Anterior cingulate cortex (tissue), 58 donors: Measurements from ENCODE around the gene SWI5.

ENCODE experiments used
- DNase-seq, 58 donors: peaks; one replicate each; lab custom pipeline; 2025; lab: John Stamatoyannopoulos, UW

The SWI5 gene

DNA sequence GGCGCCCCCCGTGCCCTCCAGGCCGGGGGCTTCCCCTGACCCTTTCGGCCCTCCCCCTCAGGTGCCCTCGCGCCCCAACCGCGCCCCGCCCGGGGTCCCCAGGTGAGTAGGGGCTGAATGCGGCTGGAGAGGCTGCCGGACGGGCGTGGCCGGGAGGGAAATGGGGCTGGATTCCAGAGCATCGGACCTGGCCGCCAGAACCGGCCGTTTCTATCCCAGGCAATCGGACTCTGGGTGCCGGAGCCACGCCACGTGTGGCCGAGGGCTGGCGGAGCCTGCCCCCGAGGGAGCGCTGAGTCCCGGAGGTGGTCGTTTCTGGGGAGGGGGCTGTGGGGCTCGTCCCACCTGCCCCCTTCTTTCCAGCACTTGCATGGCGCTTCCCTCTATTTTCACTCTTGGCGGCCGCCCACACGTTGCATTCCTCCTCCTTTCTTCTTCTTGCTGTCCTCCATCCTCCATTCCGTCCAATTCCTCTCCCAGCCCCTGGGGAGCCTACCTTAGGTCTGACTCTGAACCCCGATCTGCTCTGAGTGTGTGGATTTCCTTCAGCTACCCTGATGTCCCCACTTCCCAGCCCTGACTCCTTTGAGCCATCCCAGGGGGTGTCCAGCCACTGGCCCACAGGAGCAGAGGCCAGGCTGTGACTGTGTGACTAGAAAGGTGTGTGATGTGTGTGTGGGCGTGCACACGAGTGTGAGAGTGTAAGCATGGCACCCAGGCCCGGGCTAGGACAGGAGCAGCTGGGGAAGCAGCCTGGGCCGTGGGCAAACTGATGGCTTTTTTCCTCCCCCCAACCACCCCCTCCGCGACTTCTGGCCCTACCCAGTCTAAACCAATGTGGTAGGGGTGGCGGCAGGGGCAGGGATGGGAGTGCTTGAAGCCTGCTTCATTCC, 25.0 kb upstream of the SWI5 start:
- no peak for DNase-seq

DNA sequence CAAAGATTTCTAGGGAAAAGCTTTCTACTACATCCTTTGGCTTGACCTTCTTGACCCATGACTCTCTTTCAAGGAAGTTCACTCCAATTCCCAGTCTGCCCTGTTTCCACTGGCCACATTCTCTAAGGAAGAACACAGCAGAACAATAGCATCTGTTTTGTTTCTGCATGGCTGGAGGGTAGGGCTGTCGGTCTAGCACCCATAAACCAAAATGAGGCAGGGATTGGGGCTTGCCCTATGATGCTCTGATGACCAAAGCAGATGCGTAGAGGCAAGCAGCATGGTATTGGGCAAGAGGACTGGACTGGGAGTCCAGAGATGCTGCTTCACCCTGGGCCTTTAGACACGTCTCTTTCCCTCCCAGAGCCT, 24.4 kb upstream of the SWI5 start:
- DNase-seq = no peak

DNA sequence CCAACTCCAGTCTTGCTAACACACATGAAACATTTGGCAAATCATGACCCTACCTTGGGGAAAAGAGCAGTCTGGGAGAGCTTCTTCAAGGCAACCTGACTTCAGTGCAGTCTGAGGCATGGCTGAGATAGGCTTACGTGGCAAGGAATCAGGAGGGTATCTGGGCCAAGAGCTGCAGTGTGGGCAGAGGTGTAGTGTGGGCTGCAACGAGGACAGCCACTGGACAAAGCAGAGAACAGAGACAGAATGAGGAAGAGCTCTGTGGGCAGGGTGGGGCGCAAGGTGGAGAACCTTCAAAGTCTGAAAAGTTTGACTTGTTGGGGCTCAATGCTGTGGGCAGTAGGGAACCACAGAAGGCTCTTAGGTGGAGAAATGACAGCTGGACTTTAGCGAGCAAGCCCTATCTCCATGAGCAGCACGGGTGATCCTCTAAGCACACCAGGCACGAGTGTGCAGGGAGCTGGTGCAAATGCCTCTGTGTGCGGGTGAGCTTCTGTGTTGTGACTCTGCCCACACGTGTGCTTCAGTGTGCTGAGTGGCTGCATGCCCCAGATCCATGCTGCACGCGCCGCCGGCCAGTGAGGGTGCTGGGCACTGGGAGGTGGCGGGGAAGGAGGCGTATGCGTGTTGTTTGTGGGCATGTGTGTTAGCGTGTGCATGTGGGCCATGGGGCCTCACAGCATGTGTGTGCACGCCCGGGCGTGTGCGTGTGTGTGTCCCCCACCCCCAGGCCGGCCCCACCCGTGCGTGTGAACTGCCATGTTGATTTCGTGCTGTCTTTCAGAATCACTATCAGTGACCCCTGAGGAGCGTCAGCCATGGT, 23.5 kb upstream of the SWI5 start:
- DNase-seq = peak in 3 of 58 donors; percentile 20 to 61 (median 31)

DNA sequence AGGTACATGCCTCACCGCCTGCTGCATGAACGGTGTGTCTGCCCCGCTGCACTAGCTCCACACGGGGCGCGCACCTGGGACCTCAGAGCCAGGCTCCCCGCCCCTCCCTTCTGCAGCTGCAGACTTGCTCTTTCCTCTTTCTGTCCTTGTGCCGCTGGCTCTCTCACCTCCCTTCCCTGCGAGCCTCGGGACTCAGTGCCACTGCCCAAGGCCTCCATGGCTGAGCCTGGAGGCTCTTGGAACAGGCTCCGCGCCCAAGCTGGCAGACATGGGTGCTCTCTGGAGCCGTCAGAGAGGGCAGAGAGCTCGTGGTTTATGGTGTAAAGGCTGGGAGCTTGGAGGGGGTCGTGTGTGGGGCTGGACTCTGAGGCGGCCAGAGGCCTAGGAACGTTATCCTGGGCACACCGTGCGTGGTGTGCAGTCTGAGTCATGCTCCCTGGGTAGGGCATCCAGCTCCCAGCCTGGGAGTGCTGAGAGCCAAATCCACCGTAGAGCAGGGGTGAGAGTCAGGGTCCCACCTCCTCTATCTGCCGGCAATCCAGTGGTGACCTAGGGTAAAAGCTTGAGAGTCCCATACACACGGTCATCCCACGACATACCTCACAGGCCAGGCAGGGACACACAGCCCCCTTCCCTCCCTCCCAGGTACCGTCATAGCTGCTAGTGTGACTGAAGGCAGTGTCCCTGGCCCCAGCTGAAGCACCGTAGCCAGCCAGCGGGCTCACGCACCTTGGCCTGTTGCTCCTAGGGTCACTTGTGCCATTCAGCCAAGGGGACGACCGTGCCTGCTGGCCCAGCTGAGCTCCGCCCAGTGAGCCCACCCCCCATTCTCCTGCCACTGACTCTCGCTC, 22.7 kb upstream of the SWI5 start:
- DNase-seq = no peak

DNA sequence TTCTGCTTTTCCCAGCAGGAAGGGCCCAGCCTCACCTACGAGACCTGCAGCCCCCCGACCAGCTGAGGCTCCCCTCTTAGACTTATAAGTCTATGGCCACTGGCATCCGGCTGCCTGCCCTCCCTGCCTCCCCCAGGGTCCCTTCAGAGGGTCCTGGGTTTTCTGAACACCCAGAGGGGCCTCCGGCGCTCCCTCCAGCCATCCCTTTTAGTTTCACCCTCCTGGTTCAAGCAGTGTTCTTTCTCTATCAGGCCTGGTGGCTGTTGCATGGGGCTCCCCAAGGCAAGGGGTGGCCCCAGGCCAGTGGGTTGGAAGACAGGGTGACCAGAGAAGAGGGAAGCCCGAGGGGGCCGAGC, 22.1 kb upstream of the SWI5 start:
- DNase-seq = no peak

DNA sequence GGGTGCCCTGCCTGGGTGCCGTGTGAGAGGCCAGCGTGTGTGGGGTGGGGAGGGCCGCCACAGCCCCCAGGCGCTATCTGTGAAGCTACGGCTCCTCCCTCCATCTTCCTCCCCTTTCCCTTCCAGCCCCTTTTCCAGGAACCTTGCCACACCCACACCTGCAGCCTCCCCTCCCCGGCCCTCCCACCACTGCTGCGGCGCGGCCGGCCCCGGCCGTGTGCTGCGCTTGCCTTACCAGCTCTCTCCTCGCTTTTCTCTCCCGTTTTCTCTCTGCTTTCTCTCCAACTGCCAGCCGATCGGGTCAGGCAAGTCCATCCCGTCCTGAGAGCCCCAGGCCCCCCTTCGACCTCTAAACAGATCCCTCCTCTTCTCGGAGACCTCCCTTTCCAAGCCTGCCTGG, 21.7 kb upstream of the SWI5 start:
- no peak for DNase-seq

DNA sequence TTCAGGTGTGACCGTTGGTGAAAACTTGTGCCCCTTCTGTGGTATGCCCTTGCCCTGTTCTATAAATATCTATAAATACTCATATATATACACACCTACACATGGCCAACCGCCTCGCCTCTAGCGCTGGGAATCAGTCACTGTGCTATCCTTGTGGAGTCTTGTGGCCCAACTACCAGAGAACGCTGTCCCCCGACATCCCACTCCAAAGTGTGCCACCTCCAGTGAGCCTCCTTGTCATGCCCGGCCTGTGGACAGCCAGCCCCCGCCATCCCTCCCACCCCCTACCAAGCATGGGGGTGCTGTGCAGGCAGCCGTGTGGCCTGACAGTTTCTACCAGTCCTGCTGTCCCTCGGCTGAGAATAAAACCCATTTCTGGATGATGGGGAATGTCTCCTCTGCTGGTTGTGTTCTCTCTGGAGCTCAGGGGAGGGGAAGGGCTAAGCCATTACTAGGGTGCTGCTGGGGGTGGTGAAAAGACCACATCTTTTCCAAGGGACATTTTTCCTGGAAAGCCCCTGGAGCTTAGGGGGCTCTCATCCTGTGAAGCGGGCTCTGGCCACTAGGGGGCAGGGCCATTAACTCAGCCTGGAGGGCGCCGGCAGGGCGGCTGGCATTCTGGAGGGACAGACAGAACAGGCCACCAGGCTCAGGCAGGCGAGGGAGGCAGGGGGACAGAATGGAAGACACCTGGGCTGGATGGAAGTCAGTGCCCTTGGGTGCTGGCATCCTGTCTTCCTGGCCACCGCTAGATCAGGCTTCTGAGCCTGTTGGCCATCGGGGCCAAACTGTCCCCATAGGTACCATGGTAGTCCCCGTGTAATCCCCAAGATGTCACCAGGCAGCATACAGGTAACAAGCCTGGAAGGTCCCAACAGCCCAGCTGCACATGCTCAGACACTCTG, 21.0 kb upstream of the SWI5 start:
- DNase-seq = peak in 30 of 58 donors; percentile 12 to 69 (median 35)

DNA sequence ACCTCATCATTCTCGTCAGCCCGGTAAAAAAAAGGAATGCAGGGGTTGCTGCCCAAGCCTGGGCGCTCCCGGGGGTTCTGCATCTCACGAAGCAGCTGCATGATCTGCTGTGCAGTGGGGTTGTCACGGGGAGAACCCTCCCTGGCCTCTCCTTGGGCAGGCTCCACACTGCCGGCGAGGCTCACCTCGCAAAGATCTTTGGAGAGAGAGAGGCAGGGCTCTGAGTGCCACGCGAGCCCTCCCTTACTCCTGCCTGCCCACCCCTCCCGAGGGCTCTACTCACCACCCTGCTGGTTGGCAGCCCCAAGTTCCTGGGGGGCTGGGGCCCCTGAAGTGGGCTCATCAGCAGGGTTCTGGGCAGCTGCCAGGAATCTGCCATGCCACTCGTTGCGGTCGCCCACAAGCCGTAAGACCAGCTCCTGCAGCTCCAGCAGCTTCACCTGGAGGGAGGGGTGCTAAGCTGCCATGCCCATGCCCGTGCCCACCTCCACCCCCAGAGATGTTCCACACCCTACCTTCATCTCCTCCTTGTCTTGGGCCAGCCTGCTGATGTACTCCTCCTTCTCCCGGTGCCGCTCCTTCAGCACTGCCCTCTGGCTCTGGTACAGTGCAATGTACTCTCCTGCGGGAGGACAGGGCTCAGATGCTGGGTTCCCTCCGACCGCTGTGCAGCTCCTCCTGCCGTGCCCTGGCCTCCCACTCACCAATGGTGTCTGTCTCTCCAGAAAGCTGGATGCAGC, 18.8 kb upstream of the SWI5 start:
- peak in 1 of 58 donors; percentile 28 for DNase-seq

DNA sequence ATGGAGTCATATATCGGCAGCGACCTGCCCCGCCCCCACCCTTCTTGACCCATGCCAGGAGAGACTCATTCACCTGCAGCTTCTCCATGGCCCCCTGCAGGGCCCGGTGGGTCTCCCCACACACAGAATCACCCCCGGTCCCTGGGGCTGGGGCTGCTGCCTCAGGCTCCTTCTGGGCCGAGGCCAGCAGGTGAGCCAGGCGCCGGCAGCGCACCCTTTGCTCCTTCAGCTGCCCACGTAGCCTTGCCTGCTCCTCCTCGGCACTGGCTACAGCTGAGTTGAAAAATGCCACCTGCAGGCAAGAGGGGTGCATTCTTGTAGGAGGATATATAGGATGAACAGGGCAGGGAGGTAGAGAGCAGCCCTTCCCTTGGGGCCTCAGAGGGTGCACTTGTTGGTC, 18.2 kb upstream of the SWI5 start:
- no peak for DNase-seq

DNA sequence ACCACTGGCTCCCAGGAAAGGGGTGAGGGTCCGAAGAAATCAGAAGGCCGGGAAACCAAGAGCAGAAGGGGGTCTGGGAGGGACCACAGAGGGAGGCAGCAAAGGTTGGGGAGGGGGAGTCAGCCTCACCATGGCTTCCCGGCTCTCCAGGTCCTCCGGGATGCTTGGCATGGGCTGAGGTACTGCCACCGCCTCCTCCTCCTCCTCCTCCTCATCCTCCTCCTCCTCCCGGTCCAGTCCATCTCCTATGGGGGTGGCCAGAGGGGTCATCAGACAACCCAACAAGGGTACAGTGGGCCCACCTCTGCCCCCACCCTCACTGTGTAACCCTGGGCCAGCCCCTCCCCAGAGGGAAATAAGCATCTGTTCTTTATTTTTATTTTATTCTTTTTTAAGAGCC, 17.8 kb upstream of the SWI5 start:
- no peak for DNase-seq

DNA sequence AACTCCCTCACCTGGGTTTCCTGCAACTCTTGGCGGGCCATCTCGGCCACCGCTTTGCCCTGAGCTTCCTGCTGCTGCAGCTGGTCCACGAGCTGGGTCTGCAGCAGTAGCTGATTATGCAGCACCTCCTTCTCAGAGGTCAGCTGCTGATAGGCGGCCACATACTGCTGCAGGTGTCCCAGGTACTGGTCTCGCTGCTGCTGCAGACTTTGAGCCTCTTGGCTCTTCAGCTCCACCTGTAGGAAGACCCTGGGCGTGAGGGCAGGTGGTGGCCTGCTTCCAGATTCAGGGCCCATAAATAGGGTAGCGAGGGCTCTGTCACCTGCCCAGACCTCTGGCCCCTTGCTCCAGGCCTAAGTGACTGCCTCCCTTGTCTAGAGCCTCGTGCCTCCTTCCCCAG, 16.9 kb upstream of the SWI5 start:
- no peak for DNase-seq

DNA sequence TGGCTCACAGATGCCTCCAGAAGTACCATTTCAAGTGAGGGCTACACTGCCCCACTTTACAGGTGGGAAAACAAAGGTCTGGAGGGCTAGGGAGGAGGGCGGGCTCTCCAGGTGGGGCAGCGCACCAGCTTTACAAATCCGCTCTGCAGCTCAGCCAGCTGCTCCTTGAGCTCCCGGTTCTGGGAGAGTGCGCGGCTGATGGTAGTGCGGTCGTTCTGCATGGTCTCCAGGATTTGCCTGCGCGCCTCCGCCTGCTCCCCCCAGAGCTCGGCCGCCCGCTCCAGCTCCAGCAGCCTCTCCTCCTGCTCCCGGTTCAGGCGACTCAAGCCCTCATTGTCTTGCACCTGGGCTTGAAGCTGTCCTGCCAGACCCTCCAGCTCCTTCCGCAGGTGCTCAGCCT, 15.7 kb upstream of the SWI5 start:
- DNase-seq = no peak

DNA sequence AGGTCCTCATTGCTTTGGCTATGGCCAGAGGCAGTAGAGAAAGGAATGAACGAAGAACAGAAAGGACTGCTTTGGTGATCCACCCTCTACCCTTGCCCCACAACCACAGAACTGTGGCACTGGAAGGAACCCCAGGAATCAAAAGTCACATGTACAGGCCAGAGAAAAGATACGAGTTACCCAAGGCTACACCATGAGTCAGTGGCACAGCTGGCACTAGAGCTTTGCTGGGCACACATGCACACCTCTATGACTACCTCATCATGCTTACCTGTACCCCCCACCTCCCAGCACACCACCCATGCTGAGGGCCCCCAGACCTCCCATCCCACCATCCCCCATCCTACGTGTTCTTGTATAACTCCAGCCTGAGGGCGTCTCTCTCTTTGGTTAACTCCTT, 13.4 kb upstream of the SWI5 start:
- DNase-seq = no peak

DNA sequence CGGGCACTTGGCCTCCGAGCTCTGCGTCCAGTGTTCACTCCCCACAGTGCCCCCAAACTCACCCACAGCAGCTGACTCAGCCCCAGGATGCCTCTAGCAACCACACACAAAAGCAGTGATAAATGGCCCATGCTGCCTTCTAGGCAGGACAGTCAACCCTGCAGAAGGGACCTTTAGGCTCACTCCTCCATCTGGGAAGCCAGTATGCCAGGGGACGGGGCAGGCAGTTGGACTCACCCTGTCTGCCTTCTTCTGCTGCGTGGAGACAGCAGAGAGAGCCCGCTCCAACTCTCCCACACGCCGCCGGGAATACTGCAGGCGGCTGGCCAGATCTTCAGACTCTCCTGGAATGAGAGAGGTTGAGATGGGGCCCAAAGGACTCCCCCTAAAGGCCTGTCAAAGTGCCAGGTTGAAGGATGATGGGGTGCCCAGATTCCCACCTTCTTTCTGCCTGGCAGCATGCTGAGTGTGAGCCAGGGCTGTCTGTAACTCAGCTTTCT, 10.7 kb upstream of the SWI5 start:
- DNase-seq = peak in 3 of 58 donors; percentile 6 to 42 (median 24)

DNA sequence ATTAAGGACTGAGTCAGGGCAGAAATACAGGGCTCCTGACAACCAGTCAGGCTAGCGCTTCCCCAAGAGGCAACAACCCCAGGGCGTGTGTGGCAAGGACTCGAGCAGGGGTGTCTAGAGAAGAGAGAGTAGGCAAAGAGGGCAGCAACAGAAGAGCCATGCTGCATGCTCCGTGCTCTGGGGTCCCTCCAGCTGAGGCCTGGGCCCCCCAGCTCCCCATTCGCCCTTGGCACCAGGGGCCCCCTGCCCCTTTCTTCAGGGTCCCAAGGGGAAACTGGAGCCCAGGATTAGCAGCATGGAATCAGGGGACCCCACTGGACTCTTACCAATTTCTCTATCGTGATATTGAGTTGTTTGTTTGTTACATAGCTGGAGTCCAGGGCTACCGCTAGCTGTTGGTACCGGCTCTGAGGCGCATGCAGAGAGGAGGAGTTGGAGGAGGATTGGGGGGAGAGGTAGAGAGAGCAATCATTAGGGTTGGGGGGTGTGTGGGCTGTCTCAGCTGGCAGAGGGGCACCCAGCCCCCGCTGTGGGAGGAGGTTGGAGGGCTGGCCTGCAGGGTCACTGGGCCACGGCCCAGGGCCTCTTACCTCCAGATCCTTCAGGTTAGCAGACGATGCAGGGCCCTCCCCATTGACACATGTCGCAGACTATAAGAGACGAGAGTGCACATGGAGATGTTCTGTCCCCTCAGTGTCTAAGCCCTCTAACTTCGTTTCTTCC, 9.0 kb upstream of the SWI5 start:
- DNase-seq = no peak

DNA sequence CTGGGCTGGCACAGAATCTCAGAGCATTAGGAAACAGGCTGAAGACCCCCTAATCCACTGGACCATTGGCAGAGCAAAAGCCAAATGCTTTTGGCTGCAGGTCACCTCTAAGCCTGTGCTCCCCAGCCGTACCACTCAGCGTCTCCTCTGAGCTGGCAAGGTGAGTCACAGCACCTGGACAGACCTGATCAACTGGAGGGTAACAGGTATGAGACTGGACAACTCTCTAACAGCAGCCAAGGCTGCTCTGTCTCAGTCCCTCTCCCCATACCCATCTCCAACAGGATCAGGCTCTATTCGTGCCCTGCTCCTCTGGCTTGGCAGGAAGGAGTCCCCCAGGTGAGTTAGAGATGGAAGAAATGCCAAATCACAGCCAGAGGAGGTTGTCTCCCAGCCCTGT, 5.0 kb upstream of the SWI5 start:
- DNase-seq = no peak

DNA sequence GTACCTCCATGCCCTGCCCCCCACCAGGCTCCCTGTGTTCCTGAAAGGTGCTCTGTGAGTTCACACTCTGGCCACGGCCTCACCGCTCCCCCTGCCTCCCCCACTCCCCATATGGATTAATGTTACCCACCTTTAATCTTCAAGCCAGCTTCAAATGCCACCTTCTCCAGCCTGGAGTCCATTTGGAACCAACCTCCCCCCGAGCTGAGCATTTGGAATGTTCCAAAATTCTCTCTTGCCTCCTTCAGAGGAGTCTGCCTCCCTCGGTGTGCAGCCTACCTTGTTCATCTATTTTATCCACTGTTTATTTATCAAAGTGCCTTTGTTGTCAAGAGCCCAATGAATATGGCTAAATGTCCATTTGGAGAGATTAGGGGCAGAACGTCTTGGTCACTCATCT, 4.6 kb upstream of the SWI5 start:
- no peak for DNase-seq

DNA sequence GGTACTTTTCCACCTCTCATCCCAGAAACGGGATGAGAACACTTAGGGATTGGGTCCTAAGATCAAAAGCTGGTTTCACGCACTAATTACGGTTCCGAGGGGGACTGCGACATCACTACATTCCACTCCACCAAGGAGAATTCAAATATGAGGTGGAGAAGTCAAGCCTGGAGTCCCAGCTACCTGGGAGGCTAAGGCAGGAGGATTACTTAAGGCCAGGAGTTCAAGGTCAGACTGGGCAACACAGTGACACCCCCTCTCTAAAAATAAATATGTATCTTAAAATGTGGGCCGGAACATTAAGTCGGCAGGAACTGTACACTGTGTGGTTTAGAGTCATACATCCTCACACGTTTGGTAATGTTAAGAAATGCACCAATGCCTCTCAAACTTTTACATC, 1.8 kb upstream of the SWI5 start:
- no peak for DNase-seq
